Aorta (tissue), 5 donors: Measurements from ENCODE around the gene MYO9A. TPM values are rescaled to one million over a fixed set of nuclear protein-coding genes. Genes with fewer than 3 reads are reported as not detected.
"Not testable (repeated sequence)": the region's sequence is repeated elsewhere in the genome, so short reads cannot be mapped to it uniquely, and the experiment has no call there.

ENCODE experiments used
- ATAC-seq: fragments of 200-7000 bp; cut with Tn5 transposase; one replicate; pipeline ENCODE4 v1.9.1; 2022; ENCODE audit warnings: moderate library complexity; ENCODE audit not compliant: low FRiP score
- DNase-seq, 2 donors: peaks; one replicate each; pipeline ENCODE4 v3.0.0-alpha.2; 2020
- H3K27ac ChIP-seq, 2 donors: one replicate each; pipeline ENCODE4 v1.5.1; 2013; ENCODE audit warnings: low read length in 2 of 2, mild to moderate bottlenecking in 2 of 2, moderate library complexity in 2 of 2, control low read depth in 1 of 2, inconsistent platforms in 1 of 2, low read depth in 1 of 2
- H3K27me3 ChIP-seq, 2 donors: one replicate each; pipeline ENCODE4 v1.6.1; 2013; ENCODE audit warnings: control low read depth in 1 of 2, low read length in 1 of 2, mild to moderate bottlenecking in 1 of 2, moderate library complexity in 1 of 2; ENCODE audit not compliant: insufficient read depth in 2 of 2, control insufficient read depth in 1 of 2
- H3K36me3 ChIP-seq, 2 donors: one replicate each; pipeline ENCODE4 v1.6.1; 2013; ENCODE audit warnings: control low read depth in 1 of 2, low read length in 1 of 2, mild to moderate bottlenecking in 1 of 2; ENCODE audit not compliant: insufficient read depth in 2 of 2, control insufficient read depth in 1 of 2
- H3K4me1 ChIP-seq, 2 donors: one replicate each; pipeline ENCODE4 v1.6.1; 2013; ENCODE audit warnings: low read length in 2 of 2, control low read depth in 1 of 2, mild to moderate bottlenecking in 1 of 2, moderate library complexity in 1 of 2; ENCODE audit not compliant: insufficient read depth in 2 of 2, control insufficient read depth in 1 of 2
- H3K4me3 ChIP-seq, 2 donors: one replicate each; pipeline ENCODE4 v1.5.1; 2013; ENCODE audit warnings: low read length in 2 of 2, control low read depth in 1 of 2, mild to moderate bottlenecking in 1 of 2
- H3K9me3 ChIP-seq: one replicate; pipeline ENCODE4 v1.6.1; 2013; ENCODE audit warnings: mild to moderate bottlenecking, low read length; ENCODE audit not compliant: control insufficient read depth
- WGBS, 2 donors: extraction: QIAGEN DNeasy Blood & Tissue Kit; methylation state at CpG; one replicate each; pipeline ENCODE4 v1.1.7; 2013; 5-methylcytosine and 5-hydroxymethylcytosine counted together
- intact Hi-C, 2 donors: fragments of 100-400 bp; cut with DNase I; formaldehyde crosslinking; loops; one replicate each; pipeline versions ENCODE4 v1.14.2 to v1.15.0; 2022
- polyA plus RNA-seq, 2 donors: library from polyadenylated mRNA; stranded (reverse); fragments of 200-250 nt; gene quantifications; one replicate each; pipeline ENCODE4 v1.2.3, GENCODE V29; 2013
- total RNA-seq, 2 donors: library from RNA; stranded (reverse); fragmentation: NEBNext Ultra II Directional; extraction: Animal tissue kit (Norgen Biotek cat#: 25700); gene quantifications; one replicate each; pipeline ENCODE4 v1.2.1, GENCODE V29; 2021
- donor health status: healthy with polysubstance abuse.
- donor health status: Bipolar disorder and iron deficiency.
- donor health status: DM: no; HTN: no; CAD: no.
- donor health status: DM: no; HTN: no; CAD: no.
- donor health status: DM: yes; HTN: yes; CAD: no.

MYO9A gene
- total and polyA plus RNA-seq, 4 donors, result 4.9 to 93.7 (median 44.1) TPM

DNA sequence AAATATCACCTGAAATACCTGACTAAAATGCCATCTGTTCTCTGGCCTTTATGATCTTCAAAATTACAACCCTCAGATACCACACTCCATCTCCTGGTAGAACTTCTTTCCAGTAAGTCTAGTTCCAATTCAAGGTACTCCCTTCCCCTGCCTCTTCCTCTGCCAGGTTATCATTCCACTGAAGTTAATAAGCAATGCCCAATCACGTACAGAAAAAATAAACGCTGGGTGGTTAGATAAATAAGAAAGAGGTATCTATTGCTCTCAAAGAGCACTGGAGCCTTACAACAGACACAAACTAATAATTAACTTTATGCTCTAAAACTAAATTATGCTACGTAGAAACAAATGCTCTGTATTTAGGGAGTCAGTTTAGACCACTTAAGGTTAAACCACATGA lies 112.5 kb downstream of the MYO9A start:
- no peaks in the 10 kb centered on the region for H3K4me1 ChIP-seq
- no peak for ATAC-seq
- intact Hi-C loops, result no loop called here
- no peak overlapping the region for H3K27ac ChIP-seq
- 91 to 96% methylated on average over 3 of the region's 3 CpGs for WGBS, 2 donors
- H3K27me3 ChIP-seq, result no peaks in the 10 kb centered on the region
- H3K9me3 ChIP-seq, result no peaks in the 10 kb centered on the region
- DNase-seq, result no peak
- H3K4me3 ChIP-seq, result no peak overlapping the region
- no peaks in the 10 kb centered on the region for H3K36me3 ChIP-seq

DNA sequence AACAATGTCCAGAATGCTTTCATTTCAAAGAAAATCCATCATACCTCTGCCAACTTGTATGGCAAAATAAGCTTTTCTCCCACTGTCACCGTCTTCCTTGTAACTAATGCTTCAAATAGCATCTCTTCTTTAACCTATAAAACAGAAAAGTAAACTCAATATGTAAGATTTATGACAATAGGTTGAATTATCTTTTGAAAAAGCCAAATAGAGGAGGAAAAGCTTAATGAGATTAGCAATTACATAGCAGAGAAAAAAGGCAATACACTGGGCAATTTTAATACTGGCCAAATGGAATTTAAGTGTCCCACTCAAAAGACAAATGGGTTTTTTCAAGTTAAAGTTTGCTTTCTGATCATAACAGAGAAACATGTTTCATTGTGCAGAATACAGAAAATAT lies 118.1 kb downstream of the MYO9A start:
- WGBS, 2 donors, result 39 to 59% methylated on average over 1 of the region's 1 CpG
- ATAC-seq (no peak), DNase-seq (no peak)
- no peaks in the 10 kb centered on the region for H3K9me3 ChIP-seq
- no peak overlapping the region for H3K27ac ChIP-seq
- H3K4me1 ChIP-seq, result no peaks in the 10 kb centered on the region
- intact Hi-C loops, result no loop called here
- no peaks in the 10 kb centered on the region for H3K27me3 ChIP-seq
- no peak overlapping the region for H3K4me3 ChIP-seq
- H3K36me3 ChIP-seq, result no peaks in the 10 kb centered on the region

- H3K9me3 ChIP-seq, DNase-seq, H3K4me1 ChIP-seq, H3K36me3 ChIP-seq, H3K4me3 ChIP-seq, ATAC-seq, intact Hi-C loops, H3K27ac ChIP-seq, H3K27me3 ChIP-seq: not testable (repeated sequence)
- 90 to 92% methylated on average over 4 to 5 of the region's 6 CpGs for WGBS, 2 donors
These were observed 119.2 kb downstream of the MYO9A start for GRCh38 chr15:71998717-71999116.

GRCh38 chr15:71997691-71998090 lies 120.3 kb downstream of the MYO9A start:
- WGBS, 2 donors, result 86 to 87% methylated on average over 4 of the region's 4 CpGs
- Histone ChIP-seq H3K27me3 (no peaks in the 10 kb centered on the region), H3K9me3 (no peaks in the 10 kb centered on the region), H3K4me1 (no peaks in the 10 kb centered on the region), H3K4me3 (no peak overlapping the region), H3K36me3 (no peaks in the 10 kb centered on the region), H3K27ac (no peak overlapping the region)
- no peak for DNase-seq
- no peak for ATAC-seq
- intact Hi-C loops, result no loop called here

- ATAC-seq, result no peak
- Histone ChIP-seq H3K27me3 (no peaks in the 10 kb centered on the region), H3K36me3 (peaks cover 0 to 3% of the 10 kb centered on the region in 2 donors), H3K4me1 (no peaks in the 10 kb centered on the region), H3K27ac (no peak overlapping the region), H3K4me3 (no peak overlapping the region), H3K9me3 (no peaks in the 10 kb centered on the region)
- no peak for DNase-seq
- intact Hi-C loops, result no loop called here
- 79 to 94% methylated on average over 6 of the region's 6 CpGs for WGBS, 2 donors
These were observed 142.2 kb downstream of the MYO9A start for GRCh38 chr15:71975816-71976150.

- 89 to 97% methylated on average over 3 of the region's 3 CpGs for WGBS, 2 donors
- intact Hi-C loops, result no loop called here
- ATAC-seq (no peak), DNase-seq (no peak)
- Histone ChIP-seq H3K27me3 (no peaks in the 10 kb centered on the region), H3K4me3 (no peak overlapping the region), H3K27ac (no peak overlapping the region), H3K9me3 (no peaks in the 10 kb centered on the region), H3K36me3 (peaks cover 0 to 3% of the 10 kb centered on the region in 2 donors), H3K4me1 (no peaks in the 10 kb centered on the region)
These were observed 143.7 kb downstream of the MYO9A start for GRCh38 chr15:71974211-71974610.

DNA sequence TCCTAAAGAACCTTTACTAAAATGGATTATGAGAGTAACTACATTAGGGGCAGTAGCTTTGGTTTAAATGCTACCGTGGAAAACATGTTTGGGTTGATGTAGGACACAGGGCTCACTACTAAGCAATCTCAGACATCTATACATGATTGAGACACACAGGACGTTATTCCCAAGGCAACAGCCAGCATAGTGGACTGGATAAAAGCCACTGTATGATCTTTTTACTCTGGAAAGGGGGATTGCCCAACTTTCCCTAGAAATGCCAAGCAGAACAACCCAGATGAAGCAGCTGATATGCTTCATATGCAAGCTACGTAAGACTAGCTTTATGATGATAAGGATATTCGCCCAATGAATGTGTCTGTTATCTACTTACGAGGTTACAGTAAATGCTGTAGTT lies 144.6 kb downstream of the MYO9A start:
- Histone ChIP-seq H3K36me3 (peaks cover 0 to 3% of the 10 kb centered on the region in 2 donors), H3K27me3 (no peaks in the 10 kb centered on the region), H3K4me3 (no peak overlapping the region), H3K27ac (no peak overlapping the region), H3K9me3 (no peaks in the 10 kb centered on the region), H3K4me1 (no peaks in the 10 kb centered on the region)
- DNase-seq (no peak), ATAC-seq (no peak)
- intact Hi-C loops, result no loop called here
- WGBS, 2 donors, result 94 to 97% methylated on average over 5 of the region's 5 CpGs

DNA sequence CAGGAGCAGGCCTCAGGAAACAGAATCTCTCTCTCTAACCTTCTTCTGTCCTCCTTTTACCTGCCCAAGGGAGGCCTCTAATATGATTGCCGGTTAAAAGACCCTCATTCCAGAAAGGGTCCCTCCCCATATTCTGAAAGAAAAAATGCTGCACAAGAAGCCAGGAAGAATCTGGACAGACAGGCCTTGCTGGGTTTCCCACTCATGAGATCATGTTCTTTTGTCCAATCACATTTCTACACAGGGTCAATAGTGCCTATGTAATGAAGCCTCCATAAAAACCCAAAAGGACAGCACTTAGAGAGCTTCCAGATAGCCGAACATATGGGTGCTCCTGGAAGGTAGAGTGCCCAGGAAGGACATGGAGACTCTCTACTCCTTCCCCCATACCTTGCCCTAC lies 146.0 kb downstream of the MYO9A start:
- no peak overlapping the region for H3K27ac ChIP-seq
- no peak for ATAC-seq
- no peak for DNase-seq
- intact Hi-C loops, result no loop called here
- H3K9me3 ChIP-seq, result no peaks in the 10 kb centered on the region
- H3K4me1 ChIP-seq, result no peaks in the 10 kb centered on the region
- H3K4me3 ChIP-seq, result no peak overlapping the region
- peaks cover 0 to 3% of the 10 kb centered on the region in 2 donors for H3K36me3 ChIP-seq
- 97 to 100% methylated on average over 2 of the region's 2 CpGs for WGBS, 2 donors
- H3K27me3 ChIP-seq, result no peaks in the 10 kb centered on the region

DNA sequence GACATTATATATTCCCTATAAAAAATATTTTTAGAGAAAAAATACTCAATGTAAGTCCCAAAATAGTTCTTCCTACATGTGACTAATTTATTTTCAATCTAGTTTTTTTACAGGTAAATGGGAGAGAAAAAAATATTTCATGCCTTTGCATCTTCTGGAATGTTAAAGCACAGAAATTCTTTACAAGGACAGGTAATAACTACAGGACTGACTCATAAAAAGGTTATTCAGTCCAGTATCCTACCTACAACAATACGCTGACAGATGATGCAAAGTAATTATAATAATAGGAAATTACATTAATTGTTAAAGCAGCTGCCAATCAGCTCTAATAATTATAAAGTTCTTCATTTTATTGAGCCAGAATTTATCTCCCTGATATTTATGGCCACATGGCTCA lies 147.5 kb downstream of the MYO9A start:
- Histone ChIP-seq H3K4me3 (no peak overlapping the region), H3K27me3 (no peaks in the 10 kb centered on the region), H3K36me3 (peaks cover 0 to 3% of the 10 kb centered on the region in 2 donors), H3K27ac (no peak overlapping the region), H3K4me1 (no peaks in the 10 kb centered on the region), H3K9me3 (no peaks in the 10 kb centered on the region)
- DNase-seq (no peak), ATAC-seq (no peak)
- 98 to 100% methylated on average over 1 of the region's 1 CpG for WGBS, 2 donors
- intact Hi-C loops, result no loop called here
